Measurements from ENCODE around the gene TEX38.
"Not testable (repeated sequence)": the region's sequence is repeated elsewhere in the genome, so short reads cannot be mapped to it uniquely, and the experiment has no call there.

TEX38 gene

GRCh38 chr1:46655848-46656247 lies 15.8 kb upstream of the TEX38 start:
- DNase-seq (ENCODE audit: low read depth): no peak

- DNase-seq (ENCODE audit: low read depth): no peak
Observed at GRCh38 chr1:46656643-46657042, 15.0 kb upstream of the TEX38 start.

GRCh38 chr1:46657775-46658174 lies 13.9 kb upstream of the TEX38 start:
- no peak for DNase-seq (ENCODE audit: low read depth)

- DNase-seq (ENCODE audit: low read depth): no peak
Observed at GRCh38 chr1:46659307-46659870, 12.3 kb upstream of the TEX38 start.

- not testable (repeated sequence) for DNase-seq (ENCODE audit: low read depth)
Observed at GRCh38 chr1:46660116-46660515, 11.5 kb upstream of the TEX38 start.

GRCh38 chr1:46662919-46663318 lies 8.7 kb upstream of the TEX38 start:
- not testable (repeated sequence) for DNase-seq (ENCODE audit: low read depth)

- DNase-seq (ENCODE audit: low read depth): no peak
Observed at GRCh38 chr1:46665983-46666382, 5.7 kb upstream of the TEX38 start.

GRCh38 chr1:46667782-46668760 lies 3.6 kb upstream of the TEX38 start, which contains the start of gene ATPAF1:
Gene ATPAF1, minus strand, starts transcription at chr1:46668364. Its CDS starts 42 bp downstream, at chr1:46668322.
- no peak for DNase-seq (ENCODE audit: low read depth)

GRCh38 chr1:46670134-46670533 lies 1.5 kb upstream of the TEX38 start:
- no peak for DNase-seq (ENCODE audit: low read depth)

GRCh38 chr1:46672696-46673095 lies 1.0 kb downstream of the TEX38 start:
- no peak for DNase-seq (ENCODE audit: low read depth)

- no peak for DNase-seq (ENCODE audit: low read depth)
Observed at GRCh38 chr1:46673749-46674182, 2.1 kb downstream of the TEX38 start.

- no peak for DNase-seq (ENCODE audit: low read depth)
Observed at GRCh38 chr1:46675549-46676314, 4.1 kb downstream of the TEX38 start.

- no peak for DNase-seq (ENCODE audit: low read depth)
Observed at GRCh38 chr1:46676531-46676930, 4.9 kb downstream of the TEX38 start.

- DNase-seq (ENCODE audit: low read depth): no peak
Observed at GRCh38 chr1:46677339-46677738, 5.7 kb downstream of the TEX38 start.

- no peak for DNase-seq (ENCODE audit: low read depth)
Observed at GRCh38 chr1:46679789-46680573, 8.3 kb downstream of the TEX38 start.

GRCh38 chr1:46681333-46682034 lies 9.8 kb downstream of the TEX38 start:
- no peak for DNase-seq (ENCODE audit: low read depth)

- DNase-seq (ENCODE audit: low read depth): no peak
Observed at GRCh38 chr1:46682064-46682463, 10.4 kb downstream of the TEX38 start.

GRCh38 chr1:46684670-46685069 lies 13.0 kb downstream of the TEX38 start:
- no peak for DNase-seq (ENCODE audit: low read depth)

GRCh38 chr1:46686255-46686654 lies 14.6 kb downstream of the TEX38 start:
- DNase-seq (ENCODE audit: low read depth): no peak

- DNase-seq (ENCODE audit: low read depth): no peak
Observed at GRCh38 chr1:46687093-46687659, 15.5 kb downstream of the TEX38 start.

All from HS-5 (cell line).